Measurements from ENCODE around the gene TMEM143. TPM values are rescaled to one million over a fixed set of nuclear protein-coding genes. Genes with fewer than 3 reads are reported as not detected.

Gene TMEM143
- total and polyA plus RNA-seq, 2 of the 8 experiments (the other 6 are each of a cell fraction or from before 2014, with no cell fraction given), result 14.2 to 19.1 TPM

DNA sequence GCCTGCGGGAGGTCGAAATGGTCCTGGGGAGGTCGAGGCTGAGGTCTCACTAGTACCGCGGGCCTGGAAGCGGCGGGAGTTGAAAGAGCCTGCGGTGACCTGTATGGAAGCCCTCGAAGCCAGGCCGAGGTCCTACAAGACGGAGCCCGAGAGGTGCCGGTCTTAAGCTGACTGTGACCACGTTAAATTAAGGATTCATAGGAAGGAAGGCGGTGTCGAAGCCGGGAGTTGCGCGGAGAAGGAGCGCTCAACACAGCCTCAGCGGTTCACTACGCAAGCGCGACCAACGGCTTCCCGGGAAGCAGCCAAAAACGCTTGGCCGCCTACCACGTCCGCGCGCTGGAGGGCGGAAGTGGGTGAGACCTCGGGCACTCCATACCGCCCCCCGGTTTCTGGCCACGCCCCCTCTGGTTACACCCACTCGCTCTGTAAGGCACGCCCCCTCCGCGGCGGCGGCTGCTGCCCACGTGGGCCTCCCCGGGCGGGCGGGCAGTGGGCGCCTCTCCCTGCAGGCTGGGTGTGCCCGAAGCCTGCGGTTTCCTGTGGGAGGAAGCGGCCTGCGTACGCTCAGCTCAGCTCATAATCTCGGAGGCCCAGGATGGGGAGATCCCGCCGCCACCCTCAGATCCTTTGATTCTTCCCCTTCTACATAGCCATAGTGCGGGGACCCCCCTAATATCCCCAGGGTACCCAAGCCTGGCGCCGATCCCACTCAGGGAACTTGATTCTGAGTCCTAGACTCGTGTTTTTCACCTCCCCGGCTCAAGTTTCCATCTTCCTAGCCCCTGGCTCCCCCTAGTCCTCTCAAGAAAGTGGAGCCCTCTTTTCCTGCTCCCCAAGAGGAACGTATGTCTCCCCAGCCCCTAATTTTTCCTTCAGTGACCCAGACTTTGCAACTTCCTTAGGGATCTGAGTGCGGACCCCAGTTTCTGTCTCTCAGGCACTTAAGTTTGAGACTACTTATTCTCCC lies 41.8 kb downstream of the TMEM143 start (continued):
- no peak for TF ChIP-seq GTF2F1 (IDR thresholded peaks at IDR 0.05; ENCODE audit: borderline replicate concordance, low read depth, low read length)
- TF ChIP-seq SP4 (IDR thresholded peaks at IDR 0.05; ENCODE audit: low read length), result no peak; the same call in 1 of the 2 replicates
- no peak for TF ChIP-seq CBX8 (IDR thresholded peaks at IDR 0.05; ENCODE audit: borderline replicate concordance, low read depth, low read length)
- TF ChIP-seq SP2 (IDR thresholded peaks at IDR 0.05; ENCODE audit: low read length), result no peak
- TF ChIP-seq EZH2 (IDR thresholded peaks at IDR 0.05; ENCODE audit: low read depth, low read length, severe bottlenecking), result no peak
- no peak for TF ChIP-seq GABPA (IDR thresholded peaks at IDR 0.05; ENCODE audit: borderline replicate concordance, insufficient read depth, low read length)
- no peak for TF ChIP-seq CEBPB (IDR thresholded peaks at IDR 0.05; ENCODE audit: low read depth, low read length)
- TF ChIP-seq TEAD4 (IDR thresholded peaks at IDR 0.05; ENCODE audit: low read depth, low read length), result no peak
- TF ChIP-seq SIRT6 (IDR thresholded peaks at IDR 0.05; ENCODE audit: low read length), result no peak
- TF ChIP-seq TAF1 (IDR thresholded peaks at IDR 0.05; ENCODE audit: low read depth, low read length), result peak; percentile 55; the same call in 1 of the 2 replicates
- peak; percentile 66 to 92 for TF ChIP-seq POLR2A (IDR thresholded peaks at IDR 0.05; ENCODE audit: control extremely low read depth in 1 of 2, low read depth in 2 of 2, low read length in 2 of 2)
- TF ChIP-seq FOSL1 (IDR thresholded peaks at IDR 0.05; ENCODE audit: insufficient read depth, low read depth, low read length), result no peak
- TF ChIP-seq SIX5 (IDR thresholded peaks at IDR 0.05; ENCODE audit: low read depth, low read length), result no peak
- no peak for TF ChIP-seq BCL11A (IDR thresholded peaks at IDR 0.05; ENCODE audit: low read depth in 2 of 2, low read length in 2 of 2)
- TF ChIP-seq KDM1A (IDR thresholded peaks at IDR 0.05; ENCODE audit: borderline replicate concordance, low read length), result no peak
- peak; percentile 80 for TF ChIP-seq POLR2AphosphoS5 (IDR thresholded peaks at IDR 0.05; ENCODE audit: low read depth, low read length)
- no peak for TF ChIP-seq TCF12 (IDR thresholded peaks at IDR 0.05; ENCODE audit: low read depth, low read length)
- TF ChIP-seq NRF1 (IDR thresholded peaks at IDR 0.05; ENCODE audit: low read depth, low read length), result peak; percentile 42
- TF ChIP-seq, protein P1, sequence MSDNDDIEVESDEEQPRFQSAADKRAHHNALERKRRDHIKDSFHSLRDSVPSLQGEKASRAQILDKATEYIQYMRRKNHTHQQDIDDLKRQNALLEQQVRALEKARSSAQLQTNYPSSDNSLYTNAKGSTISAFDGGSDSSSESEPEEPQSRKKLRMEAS (IDR thresholded peaks at IDR 0.05), result peak; percentile 72
- no peak for TF ChIP-seq RFX5 (IDR thresholded peaks at IDR 0.05; ENCODE audit: borderline replicate concordance, low read depth, low read length)
- TF ChIP-seq SP1 (IDR thresholded peaks at IDR 0.05; ENCODE audit: low read depth, low read length), result peak; percentile 48; the same call in 1 of the 2 replicates
- TF ChIP-seq RAD21 (IDR thresholded peaks at IDR 0.05 in 1 of 2, conservative IDR thresholded peaks at IDR 0.05 in 1 of 2; ENCODE audit: low read depth in 2 of 2, low read length in 2 of 2), result no peak
- no peak for TF ChIP-seq JUND (IDR thresholded peaks at IDR 0.05; ENCODE audit: low read length)
- TF ChIP-seq, protein P2, sequence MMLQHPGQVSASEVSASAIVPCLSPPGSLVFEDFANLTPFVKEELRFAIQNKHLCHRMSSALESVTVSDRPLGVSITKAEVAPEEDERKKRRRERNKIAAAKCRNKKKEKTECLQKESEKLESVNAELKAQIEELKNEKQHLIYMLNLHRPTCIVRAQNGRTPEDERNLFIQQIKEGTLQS (IDR thresholded peaks at IDR 0.05; ENCODE audit: insufficient read depth, low read depth, low read length), result 0 out of 2 replicates have a peak, but pooled peaks have one; percentile 14
